Mesothelial cell of epicardium (in vitro differentiated cells): ENCODE measurements around the gene CTSS. TPM values are rescaled to one million over a fixed set of nuclear protein-coding genes. Genes with fewer than 3 reads are reported as not detected.

ENCODE experiments used
- DNase-seq, 2 experiments: peaks; one replicate each; pipeline ENCODE4 v3.0.0; 2021; ENCODE audit warnings: low spot score in 2 of 2; ENCODE audit not compliant: unreplicated experiment in 2 of 2
- H3K27ac Mint-ChIP-seq: 2 replicates; pipeline ENCODE4 v1.8.0; 2021; ENCODE audit warnings: mixed read lengths
- H3K27me3 Mint-ChIP-seq: 2 replicates; pipeline ENCODE4 v1.8.0; 2021; ENCODE audit warnings: low read depth, mixed read lengths
- H3K36me3 Mint-ChIP-seq: 2 replicates; pipeline ENCODE4 v1.8.0; 2021; ENCODE audit warnings: mixed read lengths
- H3K4me1 Mint-ChIP-seq: 2 replicates; pipeline ENCODE4 v1.8.0; 2021; ENCODE audit warnings: mixed read lengths
- H3K4me3 Mint-ChIP-seq: 2 replicates; pipeline ENCODE4 v1.8.0; 2021; ENCODE audit warnings: mild to moderate bottlenecking, moderate library complexity, mixed read lengths
- H3K9me3 Mint-ChIP-seq: 2 replicates; pipeline ENCODE4 v1.8.0; 2021; ENCODE audit warnings: mixed read lengths
- total RNA-seq: library from RNA; stranded (reverse); gene quantifications from 3 replicates; pipeline ENCODE4 v1.2.1, GENCODE V29; 2021
- TF ChIP-seq, protein P1 (sequence below): fragments of 200-600 bp; sonication (generic); IDR thresholded peaks from one replicate; pipeline ENCODE4 v1.5.0; 2021; ENCODE audit warnings: antibody characterized with exemption; ENCODE audit not compliant: unreplicated experiment

CTSS gene
- total RNA-seq, 1 donor from 2014 or later, result 2.6 TPM

DNA sequence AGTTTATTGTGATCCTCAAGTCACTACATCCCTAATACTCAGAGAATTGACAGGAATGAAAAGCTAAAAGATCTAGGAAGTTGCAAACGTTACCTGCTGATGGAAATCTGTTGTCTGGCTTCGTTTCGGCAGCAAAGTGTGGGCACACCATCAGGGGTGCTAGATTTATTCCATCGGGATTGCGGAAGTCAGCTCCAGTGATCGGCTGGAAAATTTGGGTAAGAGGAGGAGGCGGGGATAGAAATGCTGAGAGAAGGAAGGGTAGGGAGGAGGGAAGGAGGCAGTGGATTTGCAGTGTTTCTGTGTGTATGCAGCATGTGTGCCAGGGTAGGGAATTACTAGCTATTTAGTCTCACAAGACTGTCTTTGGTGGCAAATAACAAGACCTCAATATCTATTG is 42.5 kb upstream of the CTSS start, which contains the start of gene CTSK:
Gene CTSK, minus strand, starts transcription at position 140 of the 400 bp plus-strand sequence. CDS start 1,455 bp downstream, outside the sequence.
- Mint-ChIP-seq H3K27ac (peak within 1 kb of the TSS; percentile 88), H3K9me3 (no peaks in the 10 kb centered on the region), H3K4me1 (peaks cover 23% of the 10 kb centered on the region), H3K27me3 (no peaks in the 10 kb centered on the region), H3K4me3 (peak within 1 kb of the TSS; percentile 68), H3K36me3 (peaks cover 4% of the 10 kb centered on the region)
- DNase-seq, result no peak
- TF ChIP-seq, protein P1, sequence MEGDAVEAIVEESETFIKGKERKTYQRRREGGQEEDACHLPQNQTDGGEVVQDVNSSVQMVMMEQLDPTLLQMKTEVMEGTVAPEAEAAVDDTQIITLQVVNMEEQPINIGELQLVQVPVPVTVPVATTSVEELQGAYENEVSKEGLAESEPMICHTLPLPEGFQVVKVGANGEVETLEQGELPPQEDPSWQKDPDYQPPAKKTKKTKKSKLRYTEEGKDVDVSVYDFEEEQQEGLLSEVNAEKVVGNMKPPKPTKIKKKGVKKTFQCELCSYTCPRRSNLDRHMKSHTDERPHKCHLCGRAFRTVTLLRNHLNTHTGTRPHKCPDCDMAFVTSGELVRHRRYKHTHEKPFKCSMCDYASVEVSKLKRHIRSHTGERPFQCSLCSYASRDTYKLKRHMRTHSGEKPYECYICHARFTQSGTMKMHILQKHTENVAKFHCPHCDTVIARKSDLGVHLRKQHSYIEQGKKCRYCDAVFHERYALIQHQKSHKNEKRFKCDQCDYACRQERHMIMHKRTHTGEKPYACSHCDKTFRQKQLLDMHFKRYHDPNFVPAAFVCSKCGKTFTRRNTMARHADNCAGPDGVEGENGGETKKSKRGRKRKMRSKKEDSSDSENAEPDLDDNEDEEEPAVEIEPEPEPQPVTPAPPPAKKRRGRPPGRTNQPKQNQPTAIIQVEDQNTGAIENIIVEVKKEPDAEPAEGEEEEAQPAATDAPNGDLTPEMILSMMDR, result no peak

DNA sequence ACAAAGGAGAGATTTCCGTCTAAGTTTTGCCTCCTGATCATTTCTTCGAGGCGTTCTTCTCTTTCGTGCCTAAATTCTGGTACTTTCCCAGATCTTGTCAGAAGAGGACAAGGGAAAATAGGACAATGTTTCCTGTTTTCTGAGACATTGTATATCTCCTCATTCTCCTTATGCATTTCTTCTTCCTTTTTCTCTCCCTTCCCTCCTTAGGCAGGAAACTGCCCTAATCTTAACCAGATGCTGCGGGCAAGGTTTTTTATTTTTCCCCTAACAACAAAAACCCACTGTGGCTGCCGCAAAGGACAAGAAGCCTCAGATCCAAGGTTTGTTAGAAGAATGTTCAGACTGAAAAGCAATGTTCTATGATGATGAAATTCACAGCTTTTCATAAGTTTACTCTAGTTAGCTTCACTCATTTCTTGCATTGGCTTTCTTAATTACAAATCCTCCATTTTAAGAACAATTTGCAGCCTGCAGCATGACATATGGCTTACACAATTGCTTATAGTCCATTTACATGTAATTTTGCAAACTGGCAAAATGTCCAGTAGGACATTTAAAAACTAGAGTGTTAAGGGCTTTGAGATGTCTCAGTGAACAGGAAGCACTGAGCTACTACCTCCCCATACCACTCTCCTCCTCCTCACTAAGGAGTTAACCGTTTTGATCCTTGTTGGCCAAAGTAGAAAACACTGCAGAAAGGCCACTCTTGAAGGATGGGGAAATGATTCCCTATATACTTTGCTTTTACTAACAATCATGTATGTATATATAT is 41.9 kb upstream of the CTSS start:
- no peaks in the 10 kb centered on the region for H3K27me3 Mint-ChIP-seq
- H3K27ac Mint-ChIP-seq, result peak overlapping the region; percentile 80
- no peaks in the 10 kb centered on the region for H3K9me3 Mint-ChIP-seq
- DNase-seq, result no peak
- TF ChIP-seq, protein P1, result no peak
- H3K36me3 Mint-ChIP-seq, result peaks cover 8% of the 10 kb centered on the region
- H3K4me3 Mint-ChIP-seq, result peak overlapping the region; percentile 68
- peaks cover 23% of the 10 kb centered on the region for H3K4me1 Mint-ChIP-seq

DNA sequence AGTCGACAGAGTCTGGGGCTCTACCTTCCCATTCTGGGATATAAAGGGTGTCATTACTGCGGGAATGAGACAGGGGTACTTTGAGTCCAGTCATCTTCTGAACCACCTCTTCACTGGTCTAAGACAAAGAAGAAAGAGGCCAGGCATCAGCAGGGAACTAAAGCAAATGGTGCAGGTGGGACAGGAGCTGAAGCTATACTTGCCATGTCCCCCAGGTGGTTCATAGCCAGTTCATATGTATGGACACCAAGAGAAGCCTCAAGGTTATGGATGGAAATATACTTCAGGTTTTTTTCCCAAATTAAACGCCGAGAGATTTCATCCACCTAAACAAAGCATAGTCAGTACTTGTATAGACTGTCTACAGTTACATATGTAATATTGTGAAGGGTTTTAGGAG is 40.3 kb upstream of the CTSS start:
- Mint-ChIP-seq H3K27ac (peak overlapping the region; percentile 80), H3K27me3 (no peaks in the 10 kb centered on the region), H3K36me3 (peaks cover 8% of the 10 kb centered on the region), H3K4me3 (no peak overlapping the region), H3K9me3 (no peaks in the 10 kb centered on the region), H3K4me1 (peaks cover 23% of the 10 kb centered on the region)
- DNase-seq, result no peak
- TF ChIP-seq, protein P1, result no peak

DNA sequence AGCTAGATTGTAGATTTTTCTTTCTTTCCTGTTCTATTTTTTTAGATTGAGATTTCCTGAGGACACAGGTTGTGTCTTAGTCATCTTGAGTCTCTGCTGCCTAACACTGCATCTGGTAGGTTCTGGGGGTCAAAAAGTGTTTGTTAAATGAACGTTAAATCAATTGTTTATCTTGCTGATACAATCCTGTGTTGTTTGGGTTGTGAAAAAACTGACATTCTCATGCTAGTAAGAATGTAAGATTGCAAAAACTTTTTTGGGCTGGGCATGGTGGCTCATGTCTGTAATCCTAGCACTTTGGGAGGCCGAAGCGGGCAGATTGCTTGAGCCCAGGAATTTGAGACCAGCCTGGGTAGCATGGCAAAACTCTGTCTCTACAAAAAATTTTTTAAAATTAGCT is 39.1 kb upstream of the CTSS start:
- Mint-ChIP-seq H3K27me3 (no peaks in the 10 kb centered on the region), H3K4me3 (no peak overlapping the region), H3K36me3 (peaks cover 12% of the 10 kb centered on the region), H3K9me3 (no peaks in the 10 kb centered on the region), H3K4me1 (peaks cover 23% of the 10 kb centered on the region), H3K27ac (no peak overlapping the region)
- TF ChIP-seq, protein P1, result no peak
- no peak for DNase-seq

DNA sequence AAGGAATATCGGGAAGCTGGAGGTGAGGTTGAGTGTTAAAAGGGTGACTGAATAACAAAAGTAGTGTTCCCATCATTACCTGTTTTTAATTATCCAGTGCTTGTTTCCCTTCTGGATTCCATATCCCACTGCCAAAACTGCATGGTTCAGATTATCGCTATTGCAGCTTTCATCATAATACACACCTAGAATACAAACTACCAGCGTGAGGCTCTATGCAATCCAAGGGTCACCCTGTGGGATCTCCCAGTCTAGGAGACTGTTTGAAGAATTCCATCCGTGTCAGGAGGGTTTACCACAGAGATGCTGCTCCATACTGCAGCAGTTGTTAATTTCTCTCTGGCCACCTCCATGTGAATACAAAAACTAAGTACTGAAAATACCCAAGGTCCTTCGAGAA is 33.5 kb upstream of the CTSS start:
- TF ChIP-seq, protein P1, result no peak
- no peaks in the 10 kb centered on the region for H3K4me1 Mint-ChIP-seq
- H3K27ac Mint-ChIP-seq, result no peak overlapping the region
- no peak overlapping the region for H3K4me3 Mint-ChIP-seq
- H3K27me3 Mint-ChIP-seq, result no peaks in the 10 kb centered on the region
- H3K9me3 Mint-ChIP-seq, result no peaks in the 10 kb centered on the region
- no peak for DNase-seq
- H3K36me3 Mint-ChIP-seq, result peaks cover 43% of the 10 kb centered on the region
